GM20000 (cell line): ENCODE data around the gene USP28.

Source experiments
- DNase-seq: peaks from one replicate; pipeline ENCODE4 v3.0.0; 2012; ENCODE audit warnings: low spot score
- TF ChIP-seq, protein P1 (sequence below): IDR thresholded peaks from 2 replicates; pipeline ENCODE4 v1.5.1; 2012; ENCODE audit warnings: mild to moderate bottlenecking, control low read depth; ENCODE audit errors: extremely low read depth, missing control alignments

The USP28 gene

GRCh38 chr11:113874581-113875233 is 665 bp downstream of the USP28 start:
- TF ChIP-seq, protein P1, sequence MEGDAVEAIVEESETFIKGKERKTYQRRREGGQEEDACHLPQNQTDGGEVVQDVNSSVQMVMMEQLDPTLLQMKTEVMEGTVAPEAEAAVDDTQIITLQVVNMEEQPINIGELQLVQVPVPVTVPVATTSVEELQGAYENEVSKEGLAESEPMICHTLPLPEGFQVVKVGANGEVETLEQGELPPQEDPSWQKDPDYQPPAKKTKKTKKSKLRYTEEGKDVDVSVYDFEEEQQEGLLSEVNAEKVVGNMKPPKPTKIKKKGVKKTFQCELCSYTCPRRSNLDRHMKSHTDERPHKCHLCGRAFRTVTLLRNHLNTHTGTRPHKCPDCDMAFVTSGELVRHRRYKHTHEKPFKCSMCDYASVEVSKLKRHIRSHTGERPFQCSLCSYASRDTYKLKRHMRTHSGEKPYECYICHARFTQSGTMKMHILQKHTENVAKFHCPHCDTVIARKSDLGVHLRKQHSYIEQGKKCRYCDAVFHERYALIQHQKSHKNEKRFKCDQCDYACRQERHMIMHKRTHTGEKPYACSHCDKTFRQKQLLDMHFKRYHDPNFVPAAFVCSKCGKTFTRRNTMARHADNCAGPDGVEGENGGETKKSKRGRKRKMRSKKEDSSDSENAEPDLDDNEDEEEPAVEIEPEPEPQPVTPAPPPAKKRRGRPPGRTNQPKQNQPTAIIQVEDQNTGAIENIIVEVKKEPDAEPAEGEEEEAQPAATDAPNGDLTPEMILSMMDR, result no peak
- no peak for DNase-seq

DNA sequence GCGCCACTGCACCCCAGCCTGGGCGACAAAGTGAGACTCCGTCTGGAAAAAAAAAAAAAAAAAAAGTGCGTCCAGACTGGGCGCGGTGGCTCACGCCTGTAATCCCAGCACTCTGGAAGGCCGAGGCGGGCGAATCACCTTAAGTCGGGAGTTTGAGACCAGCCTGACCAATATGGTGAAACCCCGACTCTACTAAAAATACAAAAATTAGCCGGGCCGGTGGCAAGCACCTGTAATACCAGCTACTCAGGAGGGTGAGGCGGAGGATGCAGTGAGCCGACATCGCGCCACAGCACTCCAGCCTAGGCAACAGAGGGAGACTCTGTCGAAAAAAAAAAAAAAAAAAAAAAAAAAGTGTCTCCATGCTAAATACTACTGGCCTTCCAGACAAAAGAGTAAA is 1.3 kb downstream of the USP28 start:
- TF ChIP-seq, protein P1, result no peak
- DNase-seq, result no peak

- TF ChIP-seq, protein P1, result no peak
- DNase-seq, result no peak
Measured at GRCh38 chr11:113873236-113873626, 2.1 kb downstream of the USP28 start.

GRCh38 chr11:113871336-113871735 is 4.0 kb downstream of the USP28 start:
- TF ChIP-seq, protein P1, result no peak
- DNase-seq, result no peak

GRCh38 chr11:113867843-113868503 is 7.4 kb downstream of the USP28 start:
- no peak for DNase-seq
- TF ChIP-seq, protein P1, result no peak

- TF ChIP-seq, protein P1, result no peak
- DNase-seq, result no peak
Measured at GRCh38 chr11:113865873-113866272, 9.5 kb downstream of the USP28 start.

DNA sequence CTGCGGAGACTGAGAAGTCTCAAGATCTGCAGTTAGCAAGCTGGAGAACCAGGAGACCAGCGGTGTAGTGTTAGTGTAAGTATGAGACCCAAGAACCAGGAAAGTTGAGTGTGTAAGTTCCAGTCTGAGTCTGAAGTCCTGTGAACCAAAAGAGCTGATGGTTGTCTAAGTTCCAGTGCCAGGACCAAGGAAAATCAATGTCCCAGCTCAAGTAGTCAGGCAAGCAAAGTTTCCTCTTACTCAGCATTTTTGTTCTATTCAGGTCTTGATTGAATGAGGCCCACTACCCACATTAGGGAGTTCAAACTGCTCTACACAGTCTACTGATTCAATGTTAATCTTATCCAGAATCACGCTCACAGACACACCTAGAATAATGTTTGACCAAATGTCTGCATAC is 11.0 kb downstream of the USP28 start:
- TF ChIP-seq, protein P1, result no peak
- DNase-seq, result no peak
